A673 (cell line): ENCODE data around the gene SPRED3.

Experiments used
- CTCF ChIP-seq: fragments of 300-800, 200-600 bp; sonication (generic); conservative IDR thresholded peaks from 2 replicates; pipeline ENCODE4 v1.5.1; 2017; ENCODE audit warnings: low read depth, mild to moderate bottlenecking, antibody characterized with exemption, low read length, moderate library complexity, mixed read lengths
- EZH2 ChIP-seq: fragments of 200-600 bp; sonication (generic); IDR thresholded peaks from 2 replicates; pipeline ENCODE4 v1.6.1; 2017; ENCODE audit warnings: borderline replicate concordance, low read depth, mild to moderate bottlenecking, mixed read lengths, antibody characterized with exemption, low read length; ENCODE audit not compliant: poor library complexity, severe bottlenecking

- TF ChIP-seq EZH2: no peak
- TF ChIP-seq CTCF: no peak
Measured at GRCh38 chr19:38391911-38392464, 3.5 kb downstream of the SPRED3 start.
